Measurements from ENCODE around the gene GUK1.

DNA sequence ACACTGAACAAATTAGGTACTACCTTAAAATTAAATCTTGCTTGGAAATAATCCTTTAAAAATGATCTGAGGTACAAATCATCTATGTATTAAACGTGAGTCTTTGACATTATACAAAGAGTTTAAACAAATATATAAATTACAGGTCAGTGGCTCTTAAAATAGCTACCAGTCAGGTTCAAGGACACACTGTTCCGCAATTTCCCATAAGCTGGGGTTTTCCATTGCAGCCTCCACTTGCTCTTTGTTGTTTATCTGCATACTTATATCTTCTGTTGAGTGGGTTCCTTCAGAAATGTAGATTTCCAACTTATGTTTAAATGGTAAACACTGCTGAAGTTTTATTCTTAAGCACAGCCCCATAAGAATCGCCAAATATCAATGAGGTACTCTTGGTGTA lies 25.3 kb upstream of the GUK1 start:
- TF ChIP-seq, protein P1, sequence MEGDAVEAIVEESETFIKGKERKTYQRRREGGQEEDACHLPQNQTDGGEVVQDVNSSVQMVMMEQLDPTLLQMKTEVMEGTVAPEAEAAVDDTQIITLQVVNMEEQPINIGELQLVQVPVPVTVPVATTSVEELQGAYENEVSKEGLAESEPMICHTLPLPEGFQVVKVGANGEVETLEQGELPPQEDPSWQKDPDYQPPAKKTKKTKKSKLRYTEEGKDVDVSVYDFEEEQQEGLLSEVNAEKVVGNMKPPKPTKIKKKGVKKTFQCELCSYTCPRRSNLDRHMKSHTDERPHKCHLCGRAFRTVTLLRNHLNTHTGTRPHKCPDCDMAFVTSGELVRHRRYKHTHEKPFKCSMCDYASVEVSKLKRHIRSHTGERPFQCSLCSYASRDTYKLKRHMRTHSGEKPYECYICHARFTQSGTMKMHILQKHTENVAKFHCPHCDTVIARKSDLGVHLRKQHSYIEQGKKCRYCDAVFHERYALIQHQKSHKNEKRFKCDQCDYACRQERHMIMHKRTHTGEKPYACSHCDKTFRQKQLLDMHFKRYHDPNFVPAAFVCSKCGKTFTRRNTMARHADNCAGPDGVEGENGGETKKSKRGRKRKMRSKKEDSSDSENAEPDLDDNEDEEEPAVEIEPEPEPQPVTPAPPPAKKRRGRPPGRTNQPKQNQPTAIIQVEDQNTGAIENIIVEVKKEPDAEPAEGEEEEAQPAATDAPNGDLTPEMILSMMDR (IDR thresholded peaks at IDR 0.05; ENCODE audit: low read depth, low read length): no peak
- TF ChIP-seq MYC (IDR thresholded peaks at IDR 0.05; ENCODE audit: low read depth, low read length) (no peak), POLR2A (IDR thresholded peaks at IDR 0.05; ENCODE audit: extremely low read depth, insufficient read length) (no peak)
